HG02798 (cell line): Measurements from ENCODE around the gene LRRC43.
"Not testable (repeated sequence)": the region's sequence is repeated elsewhere in the genome, so short reads cannot be mapped to it uniquely, and the experiment has no call there.

Experiments used
- ATAC-seq: cut with Tn5 transposase; IDR thresholded peaks from one replicate; pipeline ENCODE4 v1.9.1; 2021; ENCODE audit warnings: mild to moderate bottlenecking; ENCODE audit not compliant: unreplicated experiment, poor library complexity

Gene LRRC43

GRCh38 chr12:122152754-122153153 lies 30.2 kb upstream of the LRRC43 start:
- ATAC-seq = no peak

- no peak for ATAC-seq
Measured at GRCh38 chr12:122155705-122156104, 27.2 kb upstream of the LRRC43 start.

- no peak for ATAC-seq
Measured at GRCh38 chr12:122158700-122159285, 24.1 kb upstream of the LRRC43 start.

- ATAC-seq = no peak
Measured at GRCh38 chr12:122159882-122160281, 23.0 kb upstream of the LRRC43 start.

GRCh38 chr12:122160761-122161160 lies 22.2 kb upstream of the LRRC43 start:
- ATAC-seq = no peak

- ATAC-seq = no peak
Measured at GRCh38 chr12:122161682-122162081, 21.2 kb upstream of the LRRC43 start.

GRCh38 chr12:122162976-122163375 lies 19.9 kb upstream of the LRRC43 start:
- no peak for ATAC-seq

GRCh38 chr12:122166422-122167349 lies 16.2 kb upstream of the LRRC43 start:
- ATAC-seq = peak; percentile 73

GRCh38 chr12:122167356-122167925 lies 15.5 kb upstream of the LRRC43 start:
- ATAC-seq = no peak

GRCh38 chr12:122168492-122168891 lies 14.4 kb upstream of the LRRC43 start:
- no peak for ATAC-seq

- ATAC-seq = no peak
Measured at GRCh38 chr12:122171399-122171798, 11.5 kb upstream of the LRRC43 start.

GRCh38 chr12:122172262-122172939 lies 10.5 kb upstream of the LRRC43 start:
- ATAC-seq = no peak

GRCh38 chr12:122174155-122174845 lies 8.6 kb upstream of the LRRC43 start, which contains the start of gene IL31:
IL31 (minus strand) TSS chr12:122174221; CDS start chr12:122174172, 49 bp downstream.
- no peak for ATAC-seq

GRCh38 chr12:122176473-122176872 lies 6.5 kb upstream of the LRRC43 start:
- ATAC-seq = not testable (repeated sequence)

- no peak for ATAC-seq
Measured at GRCh38 chr12:122183588-122183940, 641 bp downstream of the LRRC43 start.

- ATAC-seq = no peak
Measured at GRCh38 chr12:122184517-122184916, 1.6 kb downstream of the LRRC43 start.

GRCh38 chr12:122185079-122185478 lies 2.2 kb downstream of the LRRC43 start:
- ATAC-seq = no peak

- ATAC-seq = no peak
Measured at GRCh38 chr12:122185494-122186082, 2.7 kb downstream of the LRRC43 start.

GRCh38 chr12:122187466-122187865 lies 4.5 kb downstream of the LRRC43 start:
- no peak for ATAC-seq
